Upper lobe of left lung (tissue), 6 donors: ENCODE results near the gene FPR2. TPM values are rescaled to one million over a fixed set of nuclear protein-coding genes. Genes with fewer than 3 reads are reported as not detected.

Experiments
- ATAC-seq, 2 donors: fragments of 200-7000 bp; cut with Tn5 transposase; one replicate each; pipeline ENCODE4 v1.9.1; 2022; ENCODE audit warnings: mild to moderate bottlenecking in 2 of 2, moderate library complexity in 2 of 2; ENCODE audit not compliant: low FRiP score in 2 of 2
- DNase-seq, 2 donors: peaks; one replicate each; pipeline ENCODE4 v3.0.0-alpha.2; 2019 to 2020
- H3K27ac ChIP-seq, 4 donors: fragments of 200-600 bp; sonication (generic); one replicate each; pipeline ENCODE4 v1.5.1; 2016 to 2019
- H3K27me3 ChIP-seq, 4 donors: fragments of 200-600 bp; sonication (generic); one replicate each; pipeline ENCODE4 v1.5.1; 2017 to 2019
- H3K36me3 ChIP-seq, 4 donors: fragments of 200-600 bp; sonication (generic); one replicate each; pipeline ENCODE4 v1.5.1; 2016 to 2019
- H3K4me1 ChIP-seq, 4 donors: fragments of 200-600 bp; sonication (generic); one replicate each; pipeline ENCODE4 v1.5.1; 2018 to 2019
- H3K4me3 ChIP-seq, 4 donors: fragments of 200-600 bp; sonication (generic); one replicate each; pipeline ENCODE4 v1.5.1; 2017 to 2019; ENCODE audit warnings: mild to moderate bottlenecking in 2 of 4, moderate library complexity in 1 of 4
- H3K9me3 ChIP-seq, 4 donors: fragments of 200-600 bp; sonication (generic); one replicate each; pipeline ENCODE4 v1.5.1; 2018 to 2019
- CTCF ChIP-seq, 6 experiments: fragments of 450-650 bp in 4 of 6; fragments of 200-600 bp in 2 of 6; sonication (generic) in 2 of 6; IDR thresholded peaks; one replicate each; pipeline ENCODE4 v1.5.1; 2016 to 2019; ENCODE audit warnings: antibody characterized with exemption in 6 of 6
- EP300 ChIP-seq, 4 donors: sonication (generic); formaldehyde crosslinking; IDR thresholded peaks; one replicate each; pipeline ENCODE4 v1.5.1; 2017; ENCODE audit warnings: antibody characterized with exemption in 4 of 4, control low read depth in 2 of 4
- POLR2A ChIP-seq, 4 donors: fragments of 450-650 bp; IDR thresholded peaks; one replicate each; pipeline ENCODE4 v1.5.1; 2016 to 2017; ENCODE audit warnings: antibody characterized with exemption in 4 of 4, mild to moderate bottlenecking in 2 of 4
- POLR2AphosphoS5 ChIP-seq, 2 donors: sonication (generic); formaldehyde crosslinking; IDR thresholded peaks; one replicate each; pipeline ENCODE4 v1.5.1; 2017; ENCODE audit warnings: antibody characterized with exemption in 2 of 2
- WGBS, 2 donors: methylation state at CpG; one replicate each; pipeline ENCODE4 v1.1.5; 2017 to 2018; 5-methylcytosine and 5-hydroxymethylcytosine counted together
- total RNA-seq, 6 donors: library from RNA; depleted of rRNA in 4 of 6; stranded (reverse); fragments of >200 nt in 4 of 6; gene quantifications; one replicate each; pipeline versions ENCODE4 v1.1.0 to v1.2.1, GENCODE V29; 2016 to 2021
- donor health status: DM: no; HTN: no; CAD: no; lungs with moderate emphysema.
- donor health status: DM: no; HTN: yes; CAD: no; lungs with severe emphysema.

Gene FPR2
- total RNA-seq, 6 donors from 2014 or later = 4.2 to 52.4 (median 20.5) TPM

DNA sequence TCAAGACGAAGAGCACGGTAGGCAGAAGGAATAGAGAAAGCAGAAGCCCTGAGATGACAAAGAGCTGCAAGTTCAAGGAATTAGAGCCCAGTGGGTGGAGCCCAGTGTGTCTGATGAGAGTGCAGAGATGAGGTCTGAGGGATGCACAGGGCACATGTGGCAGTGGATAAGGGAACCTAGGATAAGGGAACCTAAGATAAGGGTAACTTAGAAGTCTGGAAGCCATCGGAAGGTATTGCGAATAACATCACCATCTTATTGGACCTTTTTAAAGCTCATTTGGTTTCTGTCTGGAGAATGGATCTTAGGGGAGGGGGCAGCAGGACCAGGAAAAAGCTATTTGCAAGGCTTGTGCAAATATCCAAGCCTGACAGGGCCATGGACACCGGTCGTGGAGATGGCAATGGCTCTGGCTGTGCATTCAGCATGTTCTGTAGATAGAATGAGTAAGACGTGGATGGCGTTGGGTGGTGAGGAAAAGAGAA is 35.3 kb downstream of the FPR2 start:
- Histone ChIP-seq H3K27me3 (no peaks in the 10 kb centered on the region), H3K27ac (peak overlapping the region in 2 of 4 donors; percentile 29 to 81), H3K9me3 (no peaks in the 10 kb centered on the region), H3K4me3 (peak overlapping the region in 3 of 4 donors; percentile 8 to 37 (median 17)), H3K4me1 (peaks cover 14 to 26% (median 20%) of the 10 kb centered on the region in 4 donors), H3K36me3 (no peaks in the 10 kb centered on the region)
- TF ChIP-seq POLR2AphosphoS5 (IDR thresholded peaks at IDR 0.05) (no peak), POLR2A (IDR thresholded peaks at IDR 0.05) (peak in 3 of 4 donors; percentile 15 to 82 (median 29))
- WGBS, 2 donors = 78 to 83% methylated on average over 8 of the region's 8 CpGs
- peak in 1 of 2 donors; percentile 45 for DNase-seq
- ATAC-seq = peak in 1 of 2 donors; percentile 49

DNA sequence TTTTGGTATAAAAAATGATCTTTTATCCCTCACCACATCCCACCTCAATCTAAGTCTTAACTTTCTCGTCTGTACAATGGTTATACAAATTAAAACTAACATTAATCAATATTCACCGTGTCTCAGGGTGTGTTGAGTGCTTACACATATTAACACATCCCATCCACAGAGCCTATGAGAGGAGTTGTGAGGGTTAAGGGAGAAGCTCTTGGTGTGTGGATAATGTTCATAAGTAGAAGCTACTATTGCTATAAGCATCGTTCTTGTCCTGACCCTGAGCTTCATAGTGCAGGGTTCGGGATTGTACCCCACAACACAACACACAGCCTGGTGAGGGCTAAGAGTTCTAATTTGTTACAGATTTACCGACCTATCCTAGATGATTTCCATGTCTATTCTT is 36.5 kb downstream of the FPR2 start:
- ATAC-seq (no peak), DNase-seq (no peak)
- TF ChIP-seq EP300 (IDR thresholded peaks at IDR 0.05) = no peak
- no peak for TF ChIP-seq POLR2A (IDR thresholded peaks at IDR 0.05)
- no peak for TF ChIP-seq CTCF (IDR thresholded peaks at IDR 0.05)
- TF ChIP-seq POLR2AphosphoS5 (IDR thresholded peaks at IDR 0.05) = no peak
- Histone ChIP-seq H3K9me3 (no peaks in the 10 kb centered on the region), H3K36me3 (no peaks in the 10 kb centered on the region), H3K4me3 (peak overlapping the region in 2 of 4 donors; percentile 17 to 37), H3K27ac (peak overlapping the region in 3 of 4 donors; percentile 29 to 81 (median 43)), H3K4me1 (peaks cover 14 to 26% (median 20%) of the 10 kb centered on the region in 4 donors), H3K27me3 (no peaks in the 10 kb centered on the region)
- 68 to 73% methylated on average over 5 of the region's 5 CpGs for WGBS, 2 donors

DNA sequence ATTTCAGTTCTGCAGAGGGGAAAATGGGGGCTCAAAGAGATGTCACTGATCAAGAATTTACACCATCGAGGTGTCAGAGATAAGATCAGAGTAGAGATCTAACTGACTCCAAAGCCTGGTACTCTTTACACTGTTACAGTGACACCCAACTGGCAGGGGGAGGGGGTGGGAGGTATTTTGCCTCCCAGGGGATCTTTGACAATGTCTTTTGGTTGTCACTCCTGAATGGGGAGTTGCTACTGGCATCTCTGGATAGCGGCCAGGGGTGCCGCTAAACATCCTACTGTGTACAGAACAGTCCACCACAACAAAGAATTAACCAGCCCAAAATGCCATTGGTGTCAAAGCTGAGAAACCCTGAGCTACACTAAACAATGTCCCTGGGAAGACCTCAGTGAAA is 37.1 kb downstream of the FPR2 start:
- ATAC-seq = no peak
- H3K27ac ChIP-seq = peak overlapping the region; percentile 81 to 87 (median 83)
- DNase-seq = no peak
- 35 to 50% methylated on average over 3 of the region's 3 CpGs for WGBS, 2 donors
- no peaks in the 10 kb centered on the region for H3K36me3 ChIP-seq
- H3K9me3 ChIP-seq = no peaks in the 10 kb centered on the region
- no peaks in the 10 kb centered on the region for H3K27me3 ChIP-seq
- no peak for TF ChIP-seq POLR2AphosphoS5 (IDR thresholded peaks at IDR 0.05)
- TF ChIP-seq CTCF (IDR thresholded peaks at IDR 0.05) = no peak
- peak overlapping the region in 1 of 4 donors; percentile 37 for H3K4me3 ChIP-seq
- H3K4me1 ChIP-seq = peaks cover 14 to 26% (median 20%) of the 10 kb centered on the region in 4 donors

DNA sequence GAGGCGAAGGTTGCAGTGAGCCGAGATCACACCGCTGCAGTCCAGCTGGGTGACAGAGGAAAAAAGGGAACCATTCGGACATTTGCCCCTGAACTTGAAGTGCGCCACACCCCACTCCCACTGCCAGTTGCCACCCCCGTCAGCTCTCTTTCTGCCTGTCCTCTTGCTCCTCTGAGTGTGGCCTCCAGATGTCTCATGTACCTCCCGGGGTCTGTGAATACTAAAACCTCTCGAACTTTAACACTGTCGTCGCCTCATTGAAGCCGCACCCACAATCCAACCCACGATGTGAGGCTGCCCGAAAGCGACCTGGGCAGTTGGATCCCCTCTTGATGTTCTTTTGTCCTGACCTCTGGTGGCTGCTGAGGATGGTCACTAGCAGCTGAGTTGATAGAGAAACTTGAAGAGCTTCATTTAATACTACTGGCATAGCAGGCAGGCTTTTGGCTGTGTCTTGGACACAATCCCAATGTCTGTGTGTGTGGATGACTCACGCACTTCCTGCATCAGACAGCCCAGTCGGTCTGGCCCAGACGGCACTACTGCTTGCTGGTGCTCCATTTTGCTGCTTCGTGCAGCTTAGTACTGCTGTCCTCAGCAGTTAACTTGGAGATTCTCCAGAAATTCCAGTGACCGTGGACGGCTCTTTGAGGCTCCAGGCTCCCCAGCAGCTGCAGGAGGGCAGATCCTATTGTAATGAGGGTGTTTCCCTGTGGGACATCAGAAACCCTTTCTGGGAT is 38.2 kb downstream of the FPR2 start:
- WGBS, 2 donors = 51 to 57% methylated on average over 18 to 20 of the region's 20 CpGs
- ATAC-seq (peak; percentile 92 to 95), DNase-seq (peak in 1 of 2 donors; percentile 82)
- H3K36me3 ChIP-seq = no peaks in the 10 kb centered on the region
- H3K4me3 ChIP-seq = no peak overlapping the region
- TF ChIP-seq POLR2AphosphoS5 (IDR thresholded peaks at IDR 0.05) (peak; percentile 59 to 69), EP300 (IDR thresholded peaks at IDR 0.05) (peak in 2 of 4 donors; percentile 23 to 40), POLR2A (IDR thresholded peaks at IDR 0.05) (peak in 1 of 4 donors; percentile 66), CTCF (IDR thresholded peaks at IDR 0.05) (no peak)
- H3K27me3 ChIP-seq = no peaks in the 10 kb centered on the region
- H3K4me1 ChIP-seq = peaks cover 14 to 26% (median 20%) of the 10 kb centered on the region in 4 donors
- no peaks in the 10 kb centered on the region for H3K9me3 ChIP-seq
- H3K27ac ChIP-seq = peak overlapping the region; percentile 81 to 87 (median 83)

DNA sequence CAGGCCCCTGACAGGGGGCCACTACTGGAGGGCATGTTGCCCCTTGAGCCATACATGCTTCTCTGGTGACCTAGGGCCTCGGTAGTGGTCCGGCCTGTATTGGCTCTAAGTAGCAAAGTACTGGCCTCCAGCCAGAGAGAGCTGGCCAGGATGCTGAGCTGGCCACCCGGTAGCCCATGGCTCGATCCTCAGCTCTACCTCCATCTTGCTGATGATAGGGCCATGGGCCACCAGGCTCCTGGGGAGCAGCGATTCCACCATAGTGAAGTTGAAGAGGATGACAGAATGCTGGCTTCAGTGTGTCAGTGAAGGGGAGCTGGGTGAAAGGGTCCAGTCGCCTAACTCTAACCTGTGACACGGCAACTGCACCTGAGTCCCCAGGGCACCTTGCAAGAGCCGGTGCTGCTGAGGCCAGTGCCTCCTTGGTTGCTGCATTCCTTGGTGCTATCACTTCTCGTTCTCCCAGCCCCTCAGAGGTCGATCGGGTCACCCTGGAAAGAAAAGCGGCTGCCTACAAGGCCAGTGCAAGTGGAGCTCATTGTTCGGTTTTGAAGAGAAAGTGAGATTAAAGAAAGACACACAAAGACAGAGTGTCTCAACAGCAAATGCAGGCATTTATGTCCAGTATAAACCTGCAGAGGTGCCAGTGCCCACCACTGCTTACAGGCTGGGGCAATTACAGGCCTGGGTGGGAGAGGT is 38.9 kb downstream of the FPR2 start:
- H3K27me3 ChIP-seq = no peaks in the 10 kb centered on the region
- 71 to 72% methylated on average over 9 to 13 of the region's 13 CpGs for WGBS, 2 donors
- H3K4me1 ChIP-seq = peaks cover 15 to 30% (median 25%) of the 10 kb centered on the region in 4 donors
- H3K27ac ChIP-seq = peak overlapping the region; percentile 81 to 87 (median 83)
- ATAC-seq = peak; percentile 33 to 65
- DNase-seq = peak in 1 of 2 donors; percentile 31
- TF ChIP-seq POLR2A (IDR thresholded peaks at IDR 0.05) (no peak), POLR2AphosphoS5 (IDR thresholded peaks at IDR 0.05) (no peak), EP300 (IDR thresholded peaks at IDR 0.05) (no peak), CTCF (IDR thresholded peaks at IDR 0.05) (no peak)
- no peak overlapping the region for H3K4me3 ChIP-seq
- H3K36me3 ChIP-seq = no peaks in the 10 kb centered on the region
- no peaks in the 10 kb centered on the region for H3K9me3 ChIP-seq
